Stomach smooth muscle (tissue), 2 donors: ENCODE data around the gene CELSR2.

Source experiments
- H3K27ac ChIP-seq: one replicate; pipeline ENCODE4 v1.7.0; 2013; ENCODE audit warnings: mild to moderate bottlenecking, low read length, inconsistent platforms
- H3K27me3 ChIP-seq, 2 donors: one replicate each; pipeline ENCODE4 v1.7.0; 2013; ENCODE audit warnings: low read length in 2 of 2; ENCODE audit not compliant: insufficient read depth in 2 of 2, control insufficient read depth in 1 of 2
- H3K36me3 ChIP-seq, 2 donors: one replicate each; pipeline ENCODE4 v1.7.0; 2013; ENCODE audit warnings: low read length in 2 of 2; ENCODE audit not compliant: control insufficient read depth in 2 of 2, insufficient read depth in 2 of 2
- H3K4me1 ChIP-seq: one replicate; pipeline ENCODE4 v1.7.0; 2013; ENCODE audit warnings: low read length; ENCODE audit not compliant: control insufficient read depth, insufficient read depth
- H3K4me3 ChIP-seq, 2 donors: one replicate each; pipeline ENCODE4 v1.7.0; 2013; ENCODE audit warnings: low read length in 2 of 2
- H3K9ac ChIP-seq, 2 donors: one replicate each; pipeline ENCODE4 v1.7.0; 2013; ENCODE audit warnings: low read length in 2 of 2, mild to moderate bottlenecking in 1 of 2
- H3K9me3 ChIP-seq, 2 donors: one replicate each; pipeline ENCODE4 v1.7.0; 2013; ENCODE audit warnings: low read length in 2 of 2; ENCODE audit not compliant: control insufficient read depth in 2 of 2
- donor health status: healthy.
- donor health status: Pancreatic carcinoma.

CELSR2 gene

DNA sequence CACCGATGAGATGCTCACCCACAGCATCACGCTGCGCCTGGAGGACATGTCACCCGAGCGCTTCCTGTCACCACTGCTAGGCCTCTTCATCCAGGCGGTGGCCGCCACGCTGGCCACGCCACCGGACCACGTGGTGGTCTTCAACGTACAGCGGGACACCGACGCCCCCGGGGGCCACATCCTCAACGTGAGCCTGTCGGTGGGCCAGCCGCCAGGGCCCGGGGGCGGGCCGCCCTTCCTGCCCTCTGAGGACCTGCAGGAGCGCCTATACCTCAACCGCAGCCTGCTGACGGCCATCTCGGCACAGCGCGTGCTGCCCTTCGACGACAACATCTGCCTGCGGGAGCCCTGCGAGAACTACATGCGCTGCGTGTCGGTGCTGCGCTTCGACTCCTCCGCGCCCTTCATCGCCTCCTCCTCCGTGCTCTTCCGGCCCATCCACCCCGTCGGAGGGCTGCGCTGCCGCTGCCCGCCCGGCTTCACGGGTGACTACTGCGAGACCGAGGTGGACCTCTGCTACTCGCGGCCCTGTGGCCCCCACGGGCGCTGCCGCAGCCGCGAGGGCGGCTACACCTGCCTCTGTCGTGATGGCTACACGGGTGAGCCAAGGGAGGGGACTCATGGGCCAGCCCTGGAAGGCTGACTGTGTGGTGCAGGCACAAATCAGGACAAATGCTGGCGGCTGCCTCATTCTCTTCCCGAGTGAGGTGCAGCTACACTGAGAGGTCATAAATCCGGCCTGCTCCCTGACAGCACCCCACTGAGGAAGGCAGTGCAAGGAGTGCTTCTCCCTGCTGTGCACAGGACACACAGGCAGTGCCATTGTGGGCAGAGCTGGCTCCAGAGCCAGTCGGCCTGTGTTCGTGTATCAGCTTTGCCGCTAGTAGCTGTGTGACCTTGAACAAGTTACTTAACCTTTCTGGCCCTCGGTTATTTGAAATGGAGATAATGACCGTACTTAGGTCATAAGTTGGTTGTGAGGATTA lies 9.4 kb downstream of the CELSR2 start:
- Histone ChIP-seq H3K9ac (no peak overlapping the region), H3K36me3 (peaks cover 3 to 19% of the 10 kb centered on the region in 2 donors), H3K27me3 (no peaks in the 10 kb centered on the region), H3K27ac (no peak overlapping the region), H3K9me3 (no peaks in the 10 kb centered on the region), H3K4me3 (no peak overlapping the region), H3K4me1 (peaks cover 20% of the 10 kb centered on the region)

DNA sequence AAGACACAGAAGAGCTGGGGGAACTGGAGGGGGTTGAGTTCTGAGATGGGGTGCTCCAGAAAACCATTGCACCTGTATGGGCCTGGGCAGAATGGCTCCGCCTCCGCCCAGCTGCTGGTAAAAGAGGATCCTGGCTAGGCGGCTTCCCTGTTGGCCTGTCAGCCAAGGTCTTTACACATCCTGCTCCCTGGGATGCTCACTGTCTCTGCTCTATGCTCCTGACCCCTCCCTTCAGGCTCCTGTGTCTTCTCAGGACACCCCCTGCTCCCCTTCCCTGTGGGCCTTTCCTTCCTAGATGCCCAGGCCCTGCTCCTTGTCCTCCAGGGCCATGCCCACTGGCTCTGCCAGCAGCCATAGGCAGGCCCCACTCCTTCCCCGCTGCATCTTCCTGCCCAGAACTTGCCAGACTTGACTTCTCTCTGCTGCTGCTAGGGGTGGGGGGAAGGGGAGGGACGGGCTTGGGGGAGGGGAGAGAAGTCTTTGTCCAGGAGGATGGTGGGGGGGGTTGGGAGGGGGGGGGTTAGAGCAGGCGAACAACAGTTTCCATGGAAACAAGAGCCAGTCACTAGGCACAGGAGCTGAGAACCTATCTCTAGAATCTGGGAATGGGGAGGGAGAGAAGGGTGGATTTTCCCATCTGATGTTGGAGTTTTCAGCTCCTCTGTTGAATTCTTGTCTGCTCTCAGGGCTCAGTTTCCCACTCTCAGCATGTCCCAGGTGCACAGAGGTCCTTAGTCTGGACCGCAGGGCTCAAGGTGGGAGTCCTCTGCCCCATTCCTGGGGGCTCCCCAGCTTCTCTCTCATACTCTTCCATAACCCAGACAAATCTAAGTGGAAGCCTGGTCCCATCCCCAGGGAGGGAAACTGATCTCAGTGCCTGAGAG lies 10.6 kb downstream of the CELSR2 start:
- H3K9me3 ChIP-seq, result no peaks in the 10 kb centered on the region
- H3K4me1 ChIP-seq, result peaks cover 9% of the 10 kb centered on the region
- H3K27ac ChIP-seq, result no peak overlapping the region
- no peak overlapping the region for H3K4me3 ChIP-seq
- no peaks in the 10 kb centered on the region for H3K27me3 ChIP-seq
- H3K36me3 ChIP-seq, result peaks cover 3 to 25% of the 10 kb centered on the region in 2 donors
- H3K9ac ChIP-seq, result no peak overlapping the region

GRCh38 chr1:109261006-109261405 lies 11.7 kb downstream of the CELSR2 start:
- Histone ChIP-seq H3K36me3 (peaks cover 3 to 26% of the 10 kb centered on the region in 2 donors), H3K9ac (no peak overlapping the region), H3K27me3 (no peaks in the 10 kb centered on the region), H3K27ac (no peak overlapping the region), H3K4me1 (peaks cover 3% of the 10 kb centered on the region), H3K9me3 (no peaks in the 10 kb centered on the region), H3K4me3 (no peak overlapping the region)

- H3K36me3 ChIP-seq, result peaks cover 3 to 26% of the 10 kb centered on the region in 2 donors
- no peak overlapping the region for H3K27ac ChIP-seq
- H3K4me3 ChIP-seq, result no peak overlapping the region
- no peak overlapping the region for H3K9ac ChIP-seq
- H3K4me1 ChIP-seq, result peaks cover 3% of the 10 kb centered on the region
- no peaks in the 10 kb centered on the region for H3K9me3 ChIP-seq
- no peaks in the 10 kb centered on the region for H3K27me3 ChIP-seq
Measured at GRCh38 chr1:109261578-109261977, 12.2 kb downstream of the CELSR2 start.

GRCh38 chr1:109262231-109263055 lies 13.1 kb downstream of the CELSR2 start:
- Histone ChIP-seq H3K27me3 (no peaks in the 10 kb centered on the region), H3K4me1 (peaks cover 3% of the 10 kb centered on the region), H3K4me3 (no peak overlapping the region), H3K27ac (no peak overlapping the region), H3K36me3 (peaks cover 3 to 26% of the 10 kb centered on the region in 2 donors), H3K9ac (no peak overlapping the region), H3K9me3 (no peaks in the 10 kb centered on the region)

DNA sequence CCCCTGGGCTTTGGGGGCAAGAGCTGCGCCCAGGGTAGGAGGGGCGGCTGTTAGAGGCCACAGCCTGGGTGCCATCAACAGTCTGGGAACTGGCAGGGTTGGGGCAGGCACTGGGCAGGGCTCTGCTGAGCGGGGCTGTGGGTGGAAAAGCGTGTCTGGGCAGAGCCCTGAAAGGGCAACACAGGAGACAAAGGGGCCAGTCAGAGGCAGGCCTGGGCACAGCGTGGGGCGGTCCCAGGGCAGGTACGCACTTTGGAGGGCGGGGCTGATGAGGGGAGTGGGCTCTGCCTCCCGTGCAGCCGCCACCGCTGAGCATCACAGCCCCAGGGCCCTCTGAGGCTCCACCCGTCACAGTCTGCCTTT lies 13.9 kb downstream of the CELSR2 start:
- H3K36me3 ChIP-seq, result peaks cover 3 to 28% of the 10 kb centered on the region in 2 donors
- peaks cover 3% of the 10 kb centered on the region for H3K4me1 ChIP-seq
- no peak overlapping the region for H3K4me3 ChIP-seq
- no peak overlapping the region for H3K9ac ChIP-seq
- H3K27me3 ChIP-seq, result no peaks in the 10 kb centered on the region
- no peaks in the 10 kb centered on the region for H3K9me3 ChIP-seq
- no peak overlapping the region for H3K27ac ChIP-seq

DNA sequence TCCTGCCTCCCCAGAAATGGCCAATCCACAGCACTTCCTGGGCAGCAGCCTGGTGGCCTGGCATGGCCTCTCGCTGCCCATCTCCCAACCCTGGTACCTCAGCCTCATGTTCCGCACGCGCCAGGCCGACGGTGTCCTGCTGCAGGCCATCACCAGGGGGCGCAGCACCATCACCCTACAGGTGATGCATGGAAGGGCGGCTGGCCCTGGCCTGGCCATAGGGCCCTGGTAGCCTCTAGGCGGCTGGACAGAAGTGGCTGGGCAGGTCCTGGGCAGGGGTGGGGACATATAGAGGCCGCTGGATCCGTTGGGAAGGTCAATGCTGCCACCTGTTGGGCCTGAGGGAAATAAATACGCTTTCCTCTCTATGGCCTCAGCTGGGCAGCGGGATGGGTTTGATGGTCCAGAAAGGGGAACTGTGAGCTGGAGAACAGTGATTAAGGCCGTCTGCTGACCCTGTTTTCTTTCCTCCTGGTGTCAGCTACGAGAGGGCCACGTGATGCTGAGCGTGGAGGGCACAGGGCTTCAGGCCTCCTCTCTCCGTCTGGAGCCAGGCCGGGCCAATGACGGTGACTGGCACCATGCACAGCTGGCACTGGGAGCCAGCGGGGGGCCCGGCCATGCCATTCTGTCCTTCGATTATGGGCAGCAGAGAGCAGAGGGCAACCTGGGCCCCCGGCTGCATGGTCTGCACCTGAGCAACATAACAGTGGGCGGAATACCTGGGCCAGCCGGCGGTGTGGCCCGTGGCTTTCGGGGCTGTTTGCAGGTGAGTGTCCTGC lies 14.4 kb downstream of the CELSR2 start:
- no peaks in the 10 kb centered on the region for H3K27me3 ChIP-seq
- H3K27ac ChIP-seq, result no peak overlapping the region
- H3K36me3 ChIP-seq, result peaks cover 6 to 27% of the 10 kb centered on the region in 2 donors
- no peaks in the 10 kb centered on the region for H3K9me3 ChIP-seq
- no peak overlapping the region for H3K4me3 ChIP-seq
- no peak overlapping the region for H3K9ac ChIP-seq
- peaks cover 3% of the 10 kb centered on the region for H3K4me1 ChIP-seq

- Histone ChIP-seq H3K27me3 (no peaks in the 10 kb centered on the region), H3K9me3 (no peaks in the 10 kb centered on the region), H3K36me3 (peaks cover 7 to 22% of the 10 kb centered on the region in 2 donors), H3K4me3 (no peak overlapping the region), H3K9ac (no peak overlapping the region), H3K4me1 (peaks cover 3% of the 10 kb centered on the region), H3K27ac (no peak overlapping the region)
Measured at GRCh38 chr1:109264379-109264755, 15.0 kb downstream of the CELSR2 start.

DNA sequence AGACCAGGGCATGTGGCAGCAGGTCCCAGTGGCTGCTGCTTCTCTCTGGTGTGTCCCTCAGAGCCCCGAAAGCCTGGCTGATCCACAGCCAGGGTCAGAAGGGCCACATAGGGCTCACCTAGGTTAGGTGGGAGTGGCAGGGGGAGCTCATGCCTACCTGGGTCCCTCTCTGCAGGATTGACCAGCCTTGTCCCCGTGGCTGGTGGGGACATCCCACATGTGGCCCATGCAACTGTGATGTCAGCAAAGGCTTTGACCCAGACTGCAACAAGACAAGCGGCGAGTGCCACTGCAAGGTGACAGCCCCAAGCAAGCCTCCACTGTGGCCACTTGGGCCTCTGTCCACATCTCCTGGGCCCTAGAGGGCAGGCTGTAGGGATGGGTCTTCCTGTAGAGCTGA lies 15.7 kb downstream of the CELSR2 start:
- Histone ChIP-seq H3K9me3 (no peaks in the 10 kb centered on the region), H3K27me3 (no peaks in the 10 kb centered on the region), H3K4me3 (no peak overlapping the region), H3K27ac (no peak overlapping the region), H3K36me3 (peaks cover 7 to 21% of the 10 kb centered on the region in 2 donors), H3K9ac (no peak overlapping the region), H3K4me1 (peaks cover 3% of the 10 kb centered on the region)
